ENCODE measurements around the gene AK5. TPM values are rescaled to one million over a fixed set of nuclear protein-coding genes. Genes with fewer than 3 reads are reported as not detected.

The AK5 gene
- total and polyA plus RNA-seq, 2 of the 13 experiments (the other 11 are each of a cell fraction or from before 2014, with no cell fraction given), result not detected

- ATAC-seq, result no peak
- BruUV-seq (replicated peaks), result no TSS peak
- no peak overlapping the region for H3K27ac ChIP-seq (ENCODE audit: extremely low read length, insufficient read depth, low read length)
- no peak overlapping the region for H3K4me2 ChIP-seq (ENCODE audit: low read depth, low read length)
- FAIRE-seq, result no peak
- 44% methylated on average over 5 of the region's 5 CpGs for WGBS (ENCODE audit: low lambda C conversion rate)
- TF ChIP-seq CEBPZ (IDR thresholded peaks at IDR 0.05; ENCODE audit: low read length), result no peak
- peak; percentile 76 to 90 for TF ChIP-seq MAFK (conservative IDR thresholded peaks at IDR 0.05 in 1 of 2, IDR thresholded peaks at IDR 0.05 in 1 of 2; ENCODE audit: low read length in 2 of 2)
- TF ChIP-seq, protein P1, sequence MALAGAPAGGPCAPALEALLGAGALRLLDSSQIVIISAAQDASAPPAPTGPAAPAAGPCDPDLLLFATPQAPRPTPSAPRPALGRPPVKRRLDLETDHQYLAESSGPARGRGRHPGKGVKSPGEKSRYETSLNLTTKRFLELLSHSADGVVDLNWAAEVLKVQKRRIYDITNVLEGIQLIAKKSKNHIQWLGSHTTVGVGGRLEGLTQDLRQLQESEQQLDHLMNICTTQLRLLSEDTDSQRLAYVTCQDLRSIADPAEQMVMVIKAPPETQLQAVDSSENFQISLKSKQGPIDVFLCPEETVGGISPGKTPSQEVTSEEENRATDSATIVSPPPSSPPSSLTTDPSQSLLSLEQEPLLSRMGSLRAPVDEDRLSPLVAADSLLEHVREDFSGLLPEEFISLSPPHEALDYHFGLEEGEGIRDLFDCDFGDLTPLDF (CRISPR knock-in tag; IDR thresholded peaks at IDR 0.05), result no peak
- TF ChIP-seq, protein P2, sequence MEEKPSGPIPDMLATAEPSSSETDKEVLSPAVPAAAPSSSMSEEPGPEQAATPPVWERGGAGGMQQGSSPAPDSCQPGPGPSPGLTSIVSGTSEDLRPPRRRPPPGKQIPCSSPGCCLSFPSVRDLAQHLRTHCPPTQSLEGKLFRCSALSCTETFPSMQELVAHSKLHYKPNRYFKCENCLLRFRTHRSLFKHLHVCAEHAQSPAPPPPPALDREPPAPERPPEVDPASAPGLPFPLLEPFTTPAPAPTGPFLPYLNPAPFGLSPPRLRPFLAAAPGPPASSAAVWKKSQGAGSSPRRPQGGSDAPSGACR (CRISPR knock-in tag; IDR thresholded peaks at IDR 0.05), result no peak
- TF ChIP-seq MAFF (IDR thresholded peaks at IDR 0.05; ENCODE audit: low read depth, low read length), result peak; percentile 82
- no peak overlapping the region for H3K4me3 ChIP-seq (replicated peaks in 1 of 3; ENCODE audit: insufficient read depth in 1 of 3, low read depth in 2 of 3, low read length in 3 of 3)
- no peaks in the 10 kb centered on the region for H3K9me3 ChIP-seq (ENCODE audit: low read length)
- H3K4me1 ChIP-seq (ENCODE audit: insufficient read depth, low read length), result no peaks in the 10 kb centered on the region
- no peak overlapping the region for H3K9ac ChIP-seq (ENCODE audit: insufficient read depth, low read depth, low read length)
- no peaks in the 10 kb centered on the region for H3K36me3 ChIP-seq (replicated peaks in 1 of 2; ENCODE audit: control insufficient read depth in 1 of 2, insufficient read depth in 2 of 2, low read length in 2 of 2)
- H2AFZ ChIP-seq (ENCODE audit: low read length), result no peak overlapping the region
- peaks cover 0 to 6% of the 10 kb centered on the region in 2 experiments; a peak in 2 of 5 replicates for H3K27me3 ChIP-seq (ENCODE audit: control insufficient read depth in 1 of 2, insufficient read depth in 2 of 2, low read length in 2 of 2)
- ChIA-PET CTCF (ENCODE audit: low intra/inter-chr PET ratio, low total read pairs) (no interaction called here), POLR2A (no interaction called here)
- in situ Hi-C loops (cut with HindIII; ENCODE audit: extremely low pct_ligation_motif_present, low pct_unique_long_range_greater_than_20kb) (no loop called here), intact Hi-C loops (cut with micrococcal nuclease; ENCODE audit: unreplicated experiment) (no loop called here)
- H3K79me2 ChIP-seq (ENCODE audit: insufficient read depth, low read length), result no peaks in the 10 kb centered on the region
- DNase-seq (ENCODE audit: low spot score), result no peak
- H4K20me1 ChIP-seq (ENCODE audit: insufficient read depth, low read length), result no peaks in the 10 kb centered on the region
Observed at GRCh38 chr1:77550135-77550534, 268.3 kb downstream of the AK5 start.
